CD14-positive monocyte (primary cell): ENCODE data around the gene ECPAS. TPM values are rescaled to one million over a fixed set of nuclear protein-coding genes. Genes with fewer than 3 reads are reported as not detected.

ENCODE experiments used
- DNase-seq, 3 donors: peaks; one replicate each; pipeline ENCODE4 v3.0.0-alpha.2; 2011 to 2022
- H2AFZ ChIP-seq: 2 replicates; pipeline ENCODE4 v1.6.0; 2012; ENCODE audit warnings: mild to moderate bottlenecking, low read depth, low read length, inconsistent platforms; ENCODE audit not compliant: insufficient read depth, poor library complexity, severe bottlenecking
- H3K27ac ChIP-seq, 2 donors: 1 replicate in 1 of 2; 2 replicates in 1 of 2; pipeline ENCODE4 v1.5.1; 2012 to 2013; ENCODE audit warnings: low read length in 2 of 2, control low read depth in 1 of 2, inconsistent platforms in 1 of 2, low read depth in 1 of 2, mild to moderate bottlenecking in 1 of 2
- H3K27me3 ChIP-seq, 2 donors: one replicate each; pipeline versions ENCODE4 v1.6.0 to v1.6.1; 2011 to 2013; ENCODE audit warnings: low read length in 2 of 2; ENCODE audit not compliant: control insufficient read depth in 2 of 2, insufficient read depth in 2 of 2
- H3K36me3 ChIP-seq, 2 donors: replicated peaks in 1 of 2; 1 replicate in 1 of 2; 2 replicates in 1 of 2; pipeline versions ENCODE4 v1.5.1 to v1.6.1; 2012 to 2013; ENCODE audit warnings: low read length in 2 of 2, control low read depth in 1 of 2, inconsistent platforms in 1 of 2, mild to moderate bottlenecking in 1 of 2; ENCODE audit not compliant: insufficient read depth in 2 of 2, control insufficient read depth in 1 of 2
- H3K4me1 ChIP-seq, 2 donors: 1 replicate in 1 of 2; 2 replicates in 1 of 2; pipeline versions ENCODE4 v1.5.1 to v1.6.1; 2012 to 2013; ENCODE audit warnings: low read length in 2 of 2, control low read depth in 1 of 2, inconsistent platforms in 1 of 2, mild to moderate bottlenecking in 1 of 2, moderate library complexity in 1 of 2; ENCODE audit not compliant: insufficient read depth in 2 of 2, control insufficient read depth in 1 of 2
- H3K4me2 ChIP-seq: replicated peaks from 2 replicates; pipeline ENCODE3; 2012; ENCODE audit warnings: low read length, moderate library complexity, mild to moderate bottlenecking; ENCODE audit not compliant: poor library complexity, severe bottlenecking; ENCODE audit errors: extremely low read depth
- H3K4me3 ChIP-seq, 3 experiments: fragments of 200-600 bp in 1 of 3; sonication (generic) in 1 of 3; replicated peaks in 1 of 3; 1 replicate in 2 of 3; 2 replicates in 1 of 3; pipeline ENCODE4 v1.5.1; 2011 to 2013; ENCODE audit warnings: low read length in 3 of 3, mild to moderate bottlenecking in 3 of 3, control low read depth in 2 of 3, low read depth in 2 of 3, inconsistent platforms in 1 of 3, moderate library complexity in 1 of 3
- H3K79me2 ChIP-seq: 2 replicates; pipeline ENCODE4 v1.6.0; 2012; ENCODE audit warnings: mild to moderate bottlenecking, control low read depth, inconsistent platforms, low read length, moderate library complexity; ENCODE audit not compliant: insufficient read depth
- H3K9ac ChIP-seq: 2 replicates; pipeline ENCODE4 v1.6.0; 2017; ENCODE audit warnings: low read length, mild to moderate bottlenecking; ENCODE audit not compliant: insufficient read depth, poor library complexity, severe bottlenecking
- H3K9me3 ChIP-seq, 2 donors: replicated peaks in 1 of 2; 1 replicate in 1 of 2; 2 replicates in 1 of 2; pipeline versions ENCODE4 v1.5.1 to v1.6.1; 2012 to 2013; ENCODE audit warnings: low read length in 2 of 2, control low read depth in 1 of 2; ENCODE audit not compliant: control insufficient read depth in 1 of 2, insufficient read depth in 1 of 2
- H4K20me1 ChIP-seq: 2 replicates; pipeline ENCODE4 v1.6.0; 2012; ENCODE audit warnings: mild to moderate bottlenecking, low read length, control low read depth, moderate library complexity; ENCODE audit not compliant: insufficient read depth
- H3K27ac Mint-ChIP-seq, 7 donors: one replicate each; pipeline ENCODE4 v1.8.0; 2020; ENCODE audit warnings: mild to moderate bottlenecking in 7 of 7, mixed read lengths in 7 of 7, moderate library complexity in 6 of 7, inconsistent platforms in 2 of 7
- H3K27me3 Mint-ChIP-seq, 3 donors: one replicate each; pipeline ENCODE4 v1.8.0; 2021 to 2022; ENCODE audit warnings: low read depth in 3 of 3, mild to moderate bottlenecking in 3 of 3, mixed read lengths in 3 of 3, moderate library complexity in 3 of 3, inconsistent platforms in 1 of 3
- H3K36me3 Mint-ChIP-seq, 2 donors: one replicate each; pipeline ENCODE4 v1.8.0; 2020; ENCODE audit warnings: mixed read lengths in 2 of 2, inconsistent platforms in 1 of 2, mild to moderate bottlenecking in 1 of 2
- H3K4me1 Mint-ChIP-seq: one replicate; pipeline ENCODE4 v1.8.0; 2020; ENCODE audit warnings: mild to moderate bottlenecking, mixed read lengths
- H3K4me3 Mint-ChIP-seq, 2 donors: one replicate each; pipeline ENCODE4 v1.8.0; 2020; ENCODE audit warnings: mild to moderate bottlenecking in 2 of 2, mixed read lengths in 2 of 2, moderate library complexity in 1 of 2
- H3K9me3 Mint-ChIP-seq, 7 donors: one replicate each; pipeline ENCODE4 v1.8.0; 2020 to 2022; ENCODE audit warnings: mixed read lengths in 7 of 7, mild to moderate bottlenecking in 6 of 7, moderate library complexity in 6 of 7, inconsistent platforms in 2 of 7
- CTCF ChIP-seq: fragments of 200-600 bp; IDR thresholded peaks from one replicate; pipeline ENCODE4 v1.8.0; 2022; ENCODE audit warnings: antibody characterized with exemption, mild to moderate bottlenecking
- WGBS: methylation state at CpG from one replicate; pipeline ENCODE4 v1.1.5; 2013; ENCODE audit warnings: missing lambda C conversion rate; ENCODE audit not compliant: insufficient coverage; 5-methylcytosine and 5-hydroxymethylcytosine counted together
- intact Hi-C, 2 donors: fragments of 100-400 bp; cut with micrococcal nuclease; formaldehyde crosslinking; loops; one replicate each; pipeline versions ENCODE4 v1.15.0 to v1.15.1; 2023
- polyA plus RNA-seq, 3 donors: library from polyadenylated mRNA; depleted of rRNA in 1 of 3; unstranded in 2 of 3; stranded (reverse) in 1 of 3; fragments of 300-500 nt in 2 of 3; fragments of >200 nt in 1 of 3; fragmentation: Illumina TruSeq in 2 of 3; gene quantifications; 1 replicate in 2 of 3; 2 replicates in 1 of 3; pipeline ENCODE4 v1.2.3, GENCODE V29; 2012 to 2021

The ECPAS gene
- polyA plus RNA-seq, 3 donors: 7.4 to 27.6 (median 15.9) TPM

GRCh38 chr9:111474385-111474784, 9.8 kb downstream of the ECPAS start:
- Histone ChIP-seq H3K4me1 (peaks cover 19 to 32% of the 10 kb centered on the region in 2 donors), H4K20me1 (peaks cover 97% of the 10 kb centered on the region), H3K9ac (no peak overlapping the region), H3K27ac (no peak overlapping the region), H3K4me2 (no peak overlapping the region), H3K4me3 (no peak overlapping the region), H3K9me3 (no peaks in the 10 kb centered on the region), H3K36me3 (no peaks in the 10 kb centered on the region), H3K79me2 (peaks cover 100% of the 10 kb centered on the region), H3K27me3 (no peaks in the 10 kb centered on the region), H2AFZ (no peak overlapping the region)
- no peak for DNase-seq
- no peaks in the 10 kb centered on the region for H3K27me3 Mint-ChIP-seq
- H3K4me1 Mint-ChIP-seq: peaks cover 54% of the 10 kb centered on the region
- no peak overlapping the region for H3K4me3 Mint-ChIP-seq
- TF ChIP-seq CTCF: no peak
- peaks cover 0 to 2% (median 0%) of the 10 kb centered on the region in 7 donors for H3K9me3 Mint-ChIP-seq
- no peak overlapping the region for H3K27ac Mint-ChIP-seq
- peaks cover 5 to 13% of the 10 kb centered on the region in 2 donors for H3K36me3 Mint-ChIP-seq
- WGBS: 100% methylated on average over 1 of the region's 3 CpGs
- intact Hi-C loops: no loop called here

- no peak for DNase-seq
- Mint-ChIP-seq H3K9me3 (peaks cover 0 to 2% (median 0%) of the 10 kb centered on the region in 7 donors), H3K36me3 (peaks cover 8 to 16% of the 10 kb centered on the region in 2 donors), H3K4me1 (peaks cover 47% of the 10 kb centered on the region), H3K27ac (peak overlapping the region in 3 of 7 donors; percentile 55 to 70 (median 60)), H3K27me3 (peaks cover 0 to 1% (median 0%) of the 10 kb centered on the region in 3 donors), H3K4me3 (no peak overlapping the region)
- Histone ChIP-seq H2AFZ (no peak overlapping the region), H4K20me1 (peaks cover 93% of the 10 kb centered on the region), H3K27ac (no peak overlapping the region), H3K36me3 (no peaks in the 10 kb centered on the region), H3K9ac (no peak overlapping the region), H3K9me3 (peaks cover 0 to under 1% of the 10 kb centered on the region in 2 donors), H3K27me3 (no peaks in the 10 kb centered on the region), H3K4me1 (peaks cover 10 to 21% of the 10 kb centered on the region in 2 donors), H3K4me3 (no peak overlapping the region), H3K79me2 (peaks cover 100% of the 10 kb centered on the region), H3K4me2 (no peak overlapping the region)
- intact Hi-C loops: no loop called here
- 80% methylated on average over 2 of the region's 4 CpGs for WGBS
- TF ChIP-seq CTCF: no peak
Measured at GRCh38 chr9:111467778-111468367, 16.3 kb downstream of the ECPAS start.
